Suprapubic skin (tissue), 3 donors: Measurements from ENCODE around the gene SPRR2D.

ENCODE experiments used
- EP300 ChIP-seq: sonication (generic); formaldehyde crosslinking; IDR thresholded peaks from one replicate; pipeline ENCODE4 v1.6.1; 2017; ENCODE audit warnings: antibody characterized with exemption
- TF ChIP-seq, protein P1 (sequence below), 2 donors: fragments of 200-600 bp in 1 of 2; fragments of 450-650 bp in 1 of 2; sonication (generic) in 1 of 2; IDR thresholded peaks; one replicate each; pipeline ENCODE4 v1.5.1; 2016 to 2019; ENCODE audit warnings: antibody characterized with exemption in 2 of 2, mild to moderate bottlenecking in 1 of 2, moderate library complexity in 1 of 2

DNA sequence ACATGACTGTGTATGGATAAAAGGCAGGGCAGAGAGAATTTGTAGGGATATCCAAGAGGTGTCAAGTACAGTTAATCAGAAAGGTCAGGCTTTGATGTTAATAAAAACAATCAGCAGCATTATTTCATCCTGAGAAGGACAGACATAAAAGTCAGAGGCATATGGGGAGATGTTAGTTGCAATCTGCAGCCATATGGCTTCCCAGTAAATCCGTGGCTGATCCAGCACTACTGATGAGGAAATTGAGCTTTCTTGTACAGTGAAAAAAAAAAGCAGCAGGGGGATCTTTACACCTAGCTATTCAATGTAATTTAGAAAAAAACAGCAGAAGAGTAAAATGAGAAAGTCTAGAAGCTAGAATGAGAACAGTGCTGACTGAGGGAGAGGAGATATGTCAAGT is 12.2 kb downstream of the SPRR2D start:
- TF ChIP-seq, protein P1, sequence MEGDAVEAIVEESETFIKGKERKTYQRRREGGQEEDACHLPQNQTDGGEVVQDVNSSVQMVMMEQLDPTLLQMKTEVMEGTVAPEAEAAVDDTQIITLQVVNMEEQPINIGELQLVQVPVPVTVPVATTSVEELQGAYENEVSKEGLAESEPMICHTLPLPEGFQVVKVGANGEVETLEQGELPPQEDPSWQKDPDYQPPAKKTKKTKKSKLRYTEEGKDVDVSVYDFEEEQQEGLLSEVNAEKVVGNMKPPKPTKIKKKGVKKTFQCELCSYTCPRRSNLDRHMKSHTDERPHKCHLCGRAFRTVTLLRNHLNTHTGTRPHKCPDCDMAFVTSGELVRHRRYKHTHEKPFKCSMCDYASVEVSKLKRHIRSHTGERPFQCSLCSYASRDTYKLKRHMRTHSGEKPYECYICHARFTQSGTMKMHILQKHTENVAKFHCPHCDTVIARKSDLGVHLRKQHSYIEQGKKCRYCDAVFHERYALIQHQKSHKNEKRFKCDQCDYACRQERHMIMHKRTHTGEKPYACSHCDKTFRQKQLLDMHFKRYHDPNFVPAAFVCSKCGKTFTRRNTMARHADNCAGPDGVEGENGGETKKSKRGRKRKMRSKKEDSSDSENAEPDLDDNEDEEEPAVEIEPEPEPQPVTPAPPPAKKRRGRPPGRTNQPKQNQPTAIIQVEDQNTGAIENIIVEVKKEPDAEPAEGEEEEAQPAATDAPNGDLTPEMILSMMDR (IDR thresholded peaks at IDR 0.05) = no peak
- TF ChIP-seq EP300 = no peak
